Smooth muscle cell of the pulmonary artery (primary cell): ENCODE data around the gene CTTNBP2NL. TPM values are rescaled to one million over a fixed set of nuclear protein-coding genes. Genes with fewer than 3 reads are reported as not detected.

Experiments
- total RNA-seq: library from RNA; depleted of rRNA; stranded (reverse); fragments of >200 nt; gene quantifications from 2 replicates; pipeline ENCODE4 v1.2.3, GENCODE V29; 2014

Gene CTTNBP2NL
- 17.1 and 20.5 TPM in 2 replicates for total RNA-seq

GRCh38 chr1:112395821-112396652, at the start of gene CTTNBP2NL:
Gene CTTNBP2NL, plus strand, starts transcription at chr1:112396214. Its CDS starts 19,952 bp downstream, at chr1:112416166.

GRCh38 chr1:112508278-112509004, 112.4 kb downstream of the CTTNBP2NL start, which contains the start of gene WNT2B:
Gene WNT2B, plus strand, starts transcription at chr1:112508965. Its CDS starts 298 bp downstream, at chr1:112509263.

Other genes with a start within 250 kb of the CTTNBP2NL start
- gene WNT2B, start 112.8 kb downstream of the CTTNBP2NL start, total RNA-seq, result 4.7 and 6.1 TPM in 2 replicates
- gene ST7L, start 222.9 kb downstream of the CTTNBP2NL start, total RNA-seq, result 14.5 and 16.7 TPM in 2 replicates
- 136 and 173 TPM in 2 replicates for gene CAPZA1, start 223.6 kb downstream of the CTTNBP2NL start, total RNA-seq